ENCODE data around the gene PDSS2.

Gene PDSS2

GRCh38 chr6:107383705-107384104 is 75.7 kb downstream of the PDSS2 start:
- Histone ChIP-seq H2BK120ac (ENCODE audit: low read depth, low read length) (no peak overlapping the region), H3K18ac (ENCODE audit: low read depth in 1 of 2, low read length in 2 of 2) (no peak overlapping the region)

GRCh38 chr6:107374264-107374663 is 85.1 kb downstream of the PDSS2 start:
- no peak for DNase-seq
- H3K14ac ChIP-seq (ENCODE audit: low read length in 2 of 2), result no peak overlapping the region
- no peak overlapping the region for H3K4me3 ChIP-seq (ENCODE audit: insufficient read depth in 1 of 2, low read depth in 1 of 2, low read length in 2 of 2)
- no peak overlapping the region for H2AFZ ChIP-seq (ENCODE audit: low read depth, low read length)
- no peaks in the 10 kb centered on the region for H3K9me3 ChIP-seq (ENCODE audit: control insufficient read depth, low read length)
- H2BK120ac ChIP-seq (ENCODE audit: low read depth, low read length), result no peak overlapping the region
- H3K23ac ChIP-seq (ENCODE audit: low read length in 2 of 2), result no peak overlapping the region
- H2BK15ac ChIP-seq (ENCODE audit: low read depth, poor library complexity, severe bottlenecking), result no peak overlapping the region
- no CpG with 5 or more reads among the region's 1 CpG for WGBS
- no peak overlapping the region for H3K18ac ChIP-seq (ENCODE audit: low read depth in 1 of 2, low read length in 2 of 2)
- no peak overlapping the region for H3K4me2 ChIP-seq (ENCODE audit: low read length, poor library complexity, severe bottlenecking)
- H3K4ac ChIP-seq (ENCODE audit: low read depth in 1 of 2, low read length in 2 of 2), result no peak overlapping the region
- no peak overlapping the region for H4K91ac ChIP-seq (ENCODE audit: low read length)
- no peak overlapping the region for H3K27ac ChIP-seq (ENCODE audit: low read length, poor library complexity, severe bottlenecking)
- peaks cover 2% of the 10 kb centered on the region for H3K79me1 ChIP-seq (replicated peaks; ENCODE audit: low read length, poor library complexity, severe bottlenecking)
- no peak overlapping the region for H4K8ac ChIP-seq (ENCODE audit: low read length)
- H2BK12ac ChIP-seq (ENCODE audit: low read length in 2 of 2), result no peak overlapping the region
- H2AK5ac ChIP-seq (ENCODE audit: low read length, severe bottlenecking), result no peak overlapping the region
- H3K27me3 ChIP-seq (ENCODE audit: control insufficient read depth in 1 of 2, insufficient read depth in 1 of 2, low read length in 2 of 2), result no peaks in the 10 kb centered on the region
- H3K9ac ChIP-seq (ENCODE audit: low read length), result no peak overlapping the region
- no peaks in the 10 kb centered on the region for H3K4me1 ChIP-seq (ENCODE audit: control insufficient read depth, insufficient read depth, low read depth, low read length)
- no peak overlapping the region for H2BK5ac ChIP-seq (ENCODE audit: low read depth, low read length, poor library complexity, severe bottlenecking)
- H3K36me3 ChIP-seq (ENCODE audit: control insufficient read depth in 1 of 2, insufficient read depth in 2 of 2, low read depth in 1 of 2, low read length in 2 of 2), result no peaks in the 10 kb centered on the region

More at GRCh38 chr6:107383705-107384104, 75.7 kb downstream of the PDSS2 start:
- no peak overlapping the region for H4K91ac ChIP-seq (ENCODE audit: low read length)
- no peaks in the 10 kb centered on the region for H3K9me3 ChIP-seq (ENCODE audit: control insufficient read depth, low read length)
- no peak overlapping the region for H3K23ac ChIP-seq (ENCODE audit: low read length in 2 of 2)
- H4K8ac ChIP-seq (ENCODE audit: low read length), result no peak overlapping the region
- no peaks in the 10 kb centered on the region for H3K4me1 ChIP-seq (ENCODE audit: control insufficient read depth, insufficient read depth, low read depth, low read length)
- no peak overlapping the region for H3K14ac ChIP-seq (ENCODE audit: low read length in 2 of 2)
- no peak for DNase-seq
- H2AK5ac ChIP-seq (ENCODE audit: low read length, severe bottlenecking), result no peak overlapping the region
- no peak overlapping the region for H2BK15ac ChIP-seq (ENCODE audit: low read depth, poor library complexity, severe bottlenecking)
- H3K4me2 ChIP-seq (ENCODE audit: low read length, poor library complexity, severe bottlenecking), result no peak overlapping the region
- H3K36me3 ChIP-seq (ENCODE audit: control insufficient read depth in 1 of 2, insufficient read depth in 2 of 2, low read depth in 1 of 2, low read length in 2 of 2), result no peaks in the 10 kb centered on the region
- no peak overlapping the region for H2BK5ac ChIP-seq (ENCODE audit: low read depth, low read length, poor library complexity, severe bottlenecking)
- H3K4ac ChIP-seq (ENCODE audit: low read depth in 1 of 2, low read length in 2 of 2), result no peak overlapping the region
- peaks cover 13% of the 10 kb centered on the region for H3K79me1 ChIP-seq (replicated peaks; ENCODE audit: low read length, poor library complexity, severe bottlenecking)
- H3K4me3 ChIP-seq (ENCODE audit: insufficient read depth in 1 of 2, low read depth in 1 of 2, low read length in 2 of 2), result no peak overlapping the region
- H2BK12ac ChIP-seq (ENCODE audit: low read length in 2 of 2), result no peak overlapping the region
- no peaks in the 10 kb centered on the region for H3K27me3 ChIP-seq (ENCODE audit: control insufficient read depth in 1 of 2, insufficient read depth in 1 of 2, low read length in 2 of 2)
- H3K27ac ChIP-seq (ENCODE audit: low read length, poor library complexity, severe bottlenecking), result no peak overlapping the region
- H2AFZ ChIP-seq (ENCODE audit: low read depth, low read length), result no peak overlapping the region
- no peak overlapping the region for H3K9ac ChIP-seq (ENCODE audit: low read length)

- Histone ChIP-seq H2AK5ac (ENCODE audit: low read length, severe bottlenecking) (no peak overlapping the region), H3K18ac (ENCODE audit: low read depth in 1 of 2, low read length in 2 of 2) (no peak overlapping the region), H2BK15ac (ENCODE audit: low read depth, poor library complexity, severe bottlenecking) (no peak overlapping the region), H3K9ac (ENCODE audit: low read length) (no peak overlapping the region), H2AFZ (ENCODE audit: low read depth, low read length) (no peak overlapping the region), H3K4me2 (ENCODE audit: low read length, poor library complexity, severe bottlenecking) (no peak overlapping the region), H3K27me3 (ENCODE audit: control insufficient read depth in 1 of 2, insufficient read depth in 1 of 2, low read length in 2 of 2) (no peaks in the 10 kb centered on the region), H2BK12ac (ENCODE audit: low read length in 2 of 2) (no peak overlapping the region), H3K36me3 (ENCODE audit: control insufficient read depth in 1 of 2, insufficient read depth in 2 of 2, low read depth in 1 of 2, low read length in 2 of 2) (no peaks in the 10 kb centered on the region), H3K14ac (ENCODE audit: low read length in 2 of 2) (no peak overlapping the region), H3K23ac (ENCODE audit: low read length in 2 of 2) (no peak overlapping the region), H3K79me1 (replicated peaks; ENCODE audit: low read length, poor library complexity, severe bottlenecking) (peaks cover 2% of the 10 kb centered on the region), H3K4me1 (ENCODE audit: control insufficient read depth, insufficient read depth, low read depth, low read length) (no peaks in the 10 kb centered on the region), H4K8ac (ENCODE audit: low read length) (no peak overlapping the region), H2BK5ac (ENCODE audit: low read depth, low read length, poor library complexity, severe bottlenecking) (no peak overlapping the region), H4K91ac (ENCODE audit: low read length) (no peak overlapping the region), H3K27ac (ENCODE audit: low read length, poor library complexity, severe bottlenecking) (no peak overlapping the region), H3K4me3 (ENCODE audit: insufficient read depth in 1 of 2, low read depth in 1 of 2, low read length in 2 of 2) (no peak overlapping the region), H3K4ac (ENCODE audit: low read depth in 1 of 2, low read length in 2 of 2) (no peak overlapping the region), H3K9me3 (ENCODE audit: control insufficient read depth, low read length) (no peaks in the 10 kb centered on the region), H2BK120ac (ENCODE audit: low read depth, low read length) (no peak overlapping the region)
- WGBS, result 91% methylated on average over 1 of the region's 1 CpG
- DNase-seq, result no peak
These were observed 89.9 kb downstream of the PDSS2 start for GRCh38 chr6:107369493-107369892.

GRCh38 chr6:107368471-107368870 is 90.9 kb downstream of the PDSS2 start:
- Histone ChIP-seq H2AFZ (ENCODE audit: low read depth, low read length) (no peak overlapping the region), H3K4ac (ENCODE audit: low read depth in 1 of 2, low read length in 2 of 2) (no peak overlapping the region), H3K79me1 (replicated peaks; ENCODE audit: low read length, poor library complexity, severe bottlenecking) (no peaks in the 10 kb centered on the region), H3K4me2 (ENCODE audit: low read length, poor library complexity, severe bottlenecking) (no peak overlapping the region), H2AK5ac (ENCODE audit: low read length, severe bottlenecking) (no peak overlapping the region), H3K9ac (ENCODE audit: low read length) (no peak overlapping the region), H3K23ac (ENCODE audit: low read length in 2 of 2) (no peak overlapping the region), H3K4me3 (ENCODE audit: insufficient read depth in 1 of 2, low read depth in 1 of 2, low read length in 2 of 2) (no peak overlapping the region), H2BK15ac (ENCODE audit: low read depth, poor library complexity, severe bottlenecking) (no peak overlapping the region), H2BK12ac (ENCODE audit: low read length in 2 of 2) (no peak overlapping the region), H4K91ac (ENCODE audit: low read length) (no peak overlapping the region), H3K9me3 (ENCODE audit: control insufficient read depth, low read length) (no peaks in the 10 kb centered on the region), H3K27ac (ENCODE audit: low read length, poor library complexity, severe bottlenecking) (no peak overlapping the region), H2BK5ac (ENCODE audit: low read depth, low read length, poor library complexity, severe bottlenecking) (no peak overlapping the region), H3K18ac (ENCODE audit: low read depth in 1 of 2, low read length in 2 of 2) (no peak overlapping the region), H3K36me3 (ENCODE audit: control insufficient read depth in 1 of 2, insufficient read depth in 2 of 2, low read depth in 1 of 2, low read length in 2 of 2) (no peaks in the 10 kb centered on the region), H3K27me3 (ENCODE audit: control insufficient read depth in 1 of 2, insufficient read depth in 1 of 2, low read length in 2 of 2) (no peaks in the 10 kb centered on the region), H3K4me1 (ENCODE audit: control insufficient read depth, insufficient read depth, low read depth, low read length) (no peaks in the 10 kb centered on the region), H4K8ac (ENCODE audit: low read length) (no peak overlapping the region), H2BK120ac (ENCODE audit: low read depth, low read length) (no peak overlapping the region), H3K14ac (ENCODE audit: low read length in 2 of 2) (no peak overlapping the region)
- WGBS, result 100% methylated on average over 1 of the region's 2 CpGs
- DNase-seq, result no peak
